ENCODE data around the gene FGF7. TPM values are rescaled to one million over a fixed set of nuclear protein-coding genes. Genes with fewer than 3 reads are reported as not detected.

FGF7 gene
- total RNA-seq, 4 donors from 2014 or later: 102 to 240 (median 175) TPM

- H3K36me3 ChIP-seq: no peaks in the 10 kb centered on the region
- peaks cover 0 to 47% (median 4%) of the 10 kb centered on the region in 4 donors for H3K4me1 ChIP-seq
- DNase-seq (ENCODE audit: low spot score in 2 of 2): no peak
- TF ChIP-seq EP300 (IDR thresholded peaks at IDR 0.05) (no peak), CTCF (IDR thresholded peaks at IDR 0.05) (no peak), POLR2A (IDR thresholded peaks at IDR 0.05) (no peak)
- 78 to 88% methylated on average over 1 of the region's 1 CpG for WGBS, 2 donors
- no peaks in the 10 kb centered on the region for H3K27me3 ChIP-seq
- H3K27ac ChIP-seq: peak overlapping the region in 1 of 4 donors; percentile 32
- no peak overlapping the region for H3K4me3 ChIP-seq
- H3K9me3 ChIP-seq: no peaks in the 10 kb centered on the region
Measured at GRCh38 chr15:49452595-49452994, 29.6 kb downstream of the FGF7 start.

- Histone ChIP-seq H3K27ac (peak overlapping the region in 3 of 4 donors; percentile 15 to 68 (median 64)), H3K4me3 (no peak overlapping the region), H3K27me3 (no peaks in the 10 kb centered on the region), H3K9me3 (no peaks in the 10 kb centered on the region), H3K36me3 (no peaks in the 10 kb centered on the region), H3K4me1 (peaks cover 0 to 57% (median 6%) of the 10 kb centered on the region in 4 donors)
- no peak for TF ChIP-seq POLR2A (IDR thresholded peaks at IDR 0.05)
- TF ChIP-seq EP300 (IDR thresholded peaks at IDR 0.05): no peak
- no peak for TF ChIP-seq CTCF (IDR thresholded peaks at IDR 0.05)
- no peak for DNase-seq (ENCODE audit: low spot score in 2 of 2)
Measured at GRCh38 chr15:49456166-49456565, 33.1 kb downstream of the FGF7 start.

- WGBS, 2 donors: 14% methylated on average over 2 of the region's 2 CpGs
- no peak for DNase-seq (ENCODE audit: low spot score in 2 of 2)
- peak overlapping the region; percentile 17 to 68 (median 42) for H3K27ac ChIP-seq
- H3K27me3 ChIP-seq: no peaks in the 10 kb centered on the region
- peaks cover 4 to 77% (median 17%) of the 10 kb centered on the region in 4 donors for H3K4me1 ChIP-seq
- TF ChIP-seq EP300 (IDR thresholded peaks at IDR 0.05): no peak
- H3K4me3 ChIP-seq: no peak overlapping the region
- H3K36me3 ChIP-seq: no peaks in the 10 kb centered on the region
- H3K9me3 ChIP-seq: no peaks in the 10 kb centered on the region
Measured at GRCh38 chr15:49458145-49458544, 35.1 kb downstream of the FGF7 start.

GRCh38 chr15:49460411-49460941 lies 37.4 kb downstream of the FGF7 start:
- Histone ChIP-seq H3K4me1 (peaks cover 4 to 87% (median 17%) of the 10 kb centered on the region in 4 donors), H3K9me3 (no peaks in the 10 kb centered on the region), H3K27me3 (no peaks in the 10 kb centered on the region), H3K36me3 (no peaks in the 10 kb centered on the region), H3K27ac (peak overlapping the region in 3 of 4 donors; percentile 13 to 68 (median 64)), H3K4me3 (no peak overlapping the region)
- no peak for DNase-seq (ENCODE audit: low spot score in 2 of 2)
- TF ChIP-seq EP300 (IDR thresholded peaks at IDR 0.05): no peak
- TF ChIP-seq POLR2A (IDR thresholded peaks at IDR 0.05): no peak
- TF ChIP-seq CTCF (IDR thresholded peaks at IDR 0.05): no peak
- 24 to 33% methylated on average over 2 of the region's 2 CpGs for WGBS, 2 donors

- Histone ChIP-seq H3K36me3 (no peaks in the 10 kb centered on the region), H3K27me3 (no peaks in the 10 kb centered on the region), H3K27ac (peak overlapping the region in 2 of 4 donors; percentile 64 to 68), H3K4me3 (no peak overlapping the region), H3K9me3 (no peaks in the 10 kb centered on the region), H3K4me1 (peaks cover 4 to 86% (median 15%) of the 10 kb centered on the region in 4 donors)
- no peak for DNase-seq (ENCODE audit: low spot score in 2 of 2)
- 32 to 33% methylated on average over 2 of the region's 2 CpGs for WGBS, 2 donors
- TF ChIP-seq CTCF (IDR thresholded peaks at IDR 0.05) (no peak), POLR2A (IDR thresholded peaks at IDR 0.05) (no peak), EP300 (IDR thresholded peaks at IDR 0.05) (no peak)
Measured at GRCh38 chr15:49462232-49462844, 39.3 kb downstream of the FGF7 start.
